ENCODE data around the gene PPP1R16B. TPM values are rescaled to one million over a fixed set of nuclear protein-coding genes. Genes with fewer than 3 reads are reported as not detected.

Gene PPP1R16B
- total and polyA plus RNA-seq, 4 donors, result 2.6 to 15.0 (median 7.1) TPM

- H3K4me1 ChIP-seq (ENCODE audit: control insufficient read depth in 5 of 5, insufficient read depth in 5 of 5, low read length in 5 of 5), result peaks cover 0 to 4% (median 0%) of the 10 kb centered on the region in 5 donors
- H3K27me3 ChIP-seq (ENCODE audit: control insufficient read depth in 3 of 3, insufficient read depth in 3 of 3, low read length in 2 of 3), result no peaks in the 10 kb centered on the region
- no peak overlapping the region for H3K27ac ChIP-seq (ENCODE audit: low read depth in 1 of 2, low read length in 1 of 2)
- H3K9me3 ChIP-seq (ENCODE audit: control insufficient read depth in 4 of 4, insufficient read depth in 3 of 4, low read length in 3 of 4), result peaks cover 0 to 2% (median 0%) of the 10 kb centered on the region in 4 donors
- no peak for TF ChIP-seq CTCF (IDR thresholded peaks at IDR 0.05; ENCODE audit: control extremely low read depth, extremely low read depth)
- no peak overlapping the region for H3K9ac ChIP-seq (ENCODE audit: insufficient read depth in 1 of 2, low read length in 2 of 2)
- no peaks in the 10 kb centered on the region for H3K36me3 ChIP-seq (ENCODE audit: control insufficient read depth in 4 of 4, insufficient read depth in 4 of 4, low read length in 4 of 4)
- no peak for ATAC-seq (ENCODE audit: insufficient read depth, low FRiP score)
- WGBS, 2 donors, result 81 to 88% methylated on average over 5 of the region's 5 CpGs
- no peak for DNase-seq
- H3K4me3 ChIP-seq, result no peak overlapping the region
Measured at GRCh38 chr20:38864662-38865061, 59.2 kb downstream of the PPP1R16B start.

- TF ChIP-seq CTCF (IDR thresholded peaks at IDR 0.05; ENCODE audit: control extremely low read depth, extremely low read depth), result no peak
- H3K27ac ChIP-seq (ENCODE audit: low read depth in 1 of 2, low read length in 1 of 2), result peak overlapping the region; percentile 0 to 1
- WGBS, 2 donors, result 71 to 87% methylated on average over 12 of the region's 12 CpGs
Measured at GRCh38 chr20:38866265-38867061, 61.0 kb downstream of the PPP1R16B start.

GRCh38 chr20:38867062-38867359 is 61.5 kb downstream of the PPP1R16B start:
- no peak overlapping the region for H3K9ac ChIP-seq (ENCODE audit: insufficient read depth in 1 of 2, low read length in 2 of 2)
- ATAC-seq (ENCODE audit: insufficient read depth, low FRiP score) (no peak), DNase-seq (no peak)
- no peak overlapping the region for H3K27ac ChIP-seq (ENCODE audit: low read depth in 1 of 2, low read length in 1 of 2)
- WGBS, 2 donors, result 78 to 90% methylated on average over 4 of the region's 4 CpGs
- H3K9me3 ChIP-seq (ENCODE audit: control insufficient read depth in 4 of 4, insufficient read depth in 3 of 4, low read length in 3 of 4), result peaks cover 0 to 3% (median 0%) of the 10 kb centered on the region in 4 donors
- H3K27me3 ChIP-seq (ENCODE audit: control insufficient read depth in 3 of 3, insufficient read depth in 3 of 3, low read length in 2 of 3), result peaks cover 0 to 7% (median 0%) of the 10 kb centered on the region in 3 donors
- H3K4me1 ChIP-seq (ENCODE audit: control insufficient read depth in 5 of 5, insufficient read depth in 5 of 5, low read length in 5 of 5), result peaks cover 0 to 12% (median 0%) of the 10 kb centered on the region in 5 donors
- no peaks in the 10 kb centered on the region for H3K36me3 ChIP-seq (ENCODE audit: control insufficient read depth in 4 of 4, insufficient read depth in 4 of 4, low read length in 4 of 4)
- no peak for TF ChIP-seq CTCF (IDR thresholded peaks at IDR 0.05; ENCODE audit: control extremely low read depth, extremely low read depth)
- H3K4me3 ChIP-seq, result no peak overlapping the region

More at GRCh38 chr20:38866265-38867061, 61.0 kb downstream of the PPP1R16B start:
- peaks cover 0 to 3% (median 0%) of the 10 kb centered on the region in 4 donors for H3K9me3 ChIP-seq (ENCODE audit: control insufficient read depth in 4 of 4, insufficient read depth in 3 of 4, low read length in 3 of 4)
- H3K9ac ChIP-seq (ENCODE audit: insufficient read depth in 1 of 2, low read length in 2 of 2), result no peak overlapping the region
- H3K27me3 ChIP-seq (ENCODE audit: control insufficient read depth in 3 of 3, insufficient read depth in 3 of 3, low read length in 2 of 3), result peaks cover 0 to 7% (median 0%) of the 10 kb centered on the region in 3 donors
- no peak for ATAC-seq (ENCODE audit: insufficient read depth, low FRiP score)
- H3K4me3 ChIP-seq, result no peak overlapping the region
- H3K36me3 ChIP-seq (ENCODE audit: control insufficient read depth in 4 of 4, insufficient read depth in 4 of 4, low read length in 4 of 4), result no peaks in the 10 kb centered on the region
- DNase-seq, result no peak
- peaks cover 0 to 12% (median 0%) of the 10 kb centered on the region in 5 donors for H3K4me1 ChIP-seq (ENCODE audit: control insufficient read depth in 5 of 5, insufficient read depth in 5 of 5, low read length in 5 of 5)

Data from lung (tissue), 12 donors.